Neuronal stem cell (in vitro differentiated cells): ENCODE measurements around the gene BOLA2B. TPM values are rescaled to one million over a fixed set of nuclear protein-coding genes. Genes with fewer than 3 reads are reported as not detected.

Experiments
- DNase-seq: peaks from one replicate; pipeline ENCODE4 v3.0.0-alpha.2; 2013; ENCODE audit warnings: low spot score
- H2AFZ ChIP-seq: one replicate; pipeline ENCODE4 v1.6.1; 2013; ENCODE audit warnings: mild to moderate bottlenecking, low read length, inconsistent platforms
- H2AK5ac ChIP-seq: 2 replicates; pipeline ENCODE4 v1.6.1; 2013; ENCODE audit warnings: low read depth, mild to moderate bottlenecking, inconsistent platforms, low read length, moderate library complexity, mixed read lengths
- H2BK120ac ChIP-seq: 2 replicates; pipeline ENCODE4 v1.6.1; 2013; ENCODE audit warnings: low read depth, mild to moderate bottlenecking, inconsistent platforms, low read length, moderate library complexity, mixed read lengths
- H2BK12ac ChIP-seq: one replicate; pipeline ENCODE4 v1.6.1; 2013; ENCODE audit warnings: low read length, inconsistent platforms
- H2BK15ac ChIP-seq: 2 replicates; pipeline ENCODE4 v1.6.1; 2013; ENCODE audit warnings: mild to moderate bottlenecking, low read length, inconsistent platforms, mixed read lengths
- H2BK5ac ChIP-seq: one replicate; pipeline ENCODE4 v1.6.1; 2013; ENCODE audit warnings: inconsistent platforms, mild to moderate bottlenecking, low read length, moderate library complexity
- H3K14ac ChIP-seq: one replicate; pipeline ENCODE4 v1.6.1; 2013; ENCODE audit warnings: low read length, inconsistent platforms
- H3K18ac ChIP-seq: 2 replicates; pipeline ENCODE4 v1.6.1; 2013; ENCODE audit warnings: low read length, inconsistent platforms
- H3K23ac ChIP-seq: 2 replicates; pipeline ENCODE4 v1.6.1; 2013; ENCODE audit warnings: low read depth, mild to moderate bottlenecking, mixed read lengths, low read length, inconsistent platforms; ENCODE audit not compliant: poor library complexity
- H3K27ac ChIP-seq: replicated peaks from 3 replicates; pipeline ENCODE4 v1.5.1; 2013; ENCODE audit warnings: low read length, inconsistent platforms
- H3K27me3 ChIP-seq, 3 experiments: 2 replicates each; pipeline ENCODE4 v1.6.1; 2013; ENCODE audit warnings: low read length in 3 of 3, mild to moderate bottlenecking in 2 of 3, inconsistent platforms in 1 of 3, low read depth in 1 of 3, mixed read lengths in 1 of 3, moderate library complexity in 1 of 3; ENCODE audit not compliant: control insufficient read depth in 3 of 3, insufficient read depth in 3 of 3
- H3K36me3 ChIP-seq, 2 donors: replicated peaks in 1 of 2; 2 replicates each; pipeline ENCODE4 v1.6.1; 2013; ENCODE audit warnings: low read length in 2 of 2; ENCODE audit not compliant: control insufficient read depth in 2 of 2, insufficient read depth in 2 of 2
- H3K4ac ChIP-seq: 2 replicates; pipeline ENCODE4 v1.6.1; 2013; ENCODE audit warnings: inconsistent platforms, mild to moderate bottlenecking, low read length, moderate library complexity
- H3K4me1 ChIP-seq, 2 donors: 1 replicate in 1 of 2; 2 replicates in 1 of 2; pipeline ENCODE4 v1.6.1; 2013; ENCODE audit warnings: low read length in 2 of 2, low read depth in 1 of 2; ENCODE audit not compliant: control insufficient read depth in 2 of 2, insufficient read depth in 1 of 2
- H3K4me2 ChIP-seq: one replicate; pipeline ENCODE4 v1.6.1; 2013; ENCODE audit warnings: mild to moderate bottlenecking, low read length, inconsistent platforms; ENCODE audit not compliant: insufficient read depth, poor library complexity, severe bottlenecking
- H3K4me3 ChIP-seq, 2 donors: 2 replicates each; pipeline ENCODE4 v1.5.1; 2013; ENCODE audit warnings: low read length in 2 of 2, mild to moderate bottlenecking in 2 of 2, inconsistent platforms in 1 of 2, moderate library complexity in 1 of 2
- H3K79me1 ChIP-seq: one replicate; pipeline ENCODE4 v1.6.1; 2013; ENCODE audit warnings: low read depth, mild to moderate bottlenecking, inconsistent platforms, low read length, moderate library complexity
- H3K9ac ChIP-seq: one replicate; pipeline ENCODE4 v1.6.1; 2013; ENCODE audit warnings: mild to moderate bottlenecking, low read depth, low read length, inconsistent platforms; ENCODE audit not compliant: poor library complexity
- H3K9me3 ChIP-seq, 2 donors: replicated peaks in 1 of 2; 2 replicates each; pipeline versions ENCODE3 to v1.6.1; 2013; ENCODE audit warnings: low read length in 2 of 2, mild to moderate bottlenecking in 2 of 2, inconsistent platforms in 1 of 2, low read depth in 1 of 2, mixed read lengths in 1 of 2, moderate library complexity in 1 of 2; ENCODE audit not compliant: control insufficient read depth in 2 of 2, insufficient read depth in 1 of 2
- H4K8ac ChIP-seq: one replicate; pipeline ENCODE4 v1.6.1; 2013; ENCODE audit warnings: low read depth, mild to moderate bottlenecking, inconsistent platforms, low read length, moderate library complexity
- H4K91ac ChIP-seq: one replicate; pipeline ENCODE4 v1.6.1; 2013; ENCODE audit warnings: low read length, low read depth, mild to moderate bottlenecking, inconsistent platforms; ENCODE audit not compliant: poor library complexity
- WGBS, 2 donors: extraction: QIAGEN DNeasy Blood & Tissue Kit; methylation state at CpG; one replicate each; pipeline ENCODE4 v1.1.7; 2013; ENCODE audit warnings: missing lambda C conversion rate in 2 of 2, mixed read lengths in 1 of 2; ENCODE audit not compliant: insufficient read length in 2 of 2, insufficient replicate concordance in 1 of 2; ENCODE audit errors: extremely low coverage in 2 of 2; 5-methylcytosine and 5-hydroxymethylcytosine counted together
- small RNA-seq: library from polyadenylated mRNA; stranded (forward); fragments of <200 nt; extraction: miRNeasy Mini kit (QIAGEN cat#:217004); gene quantifications from one replicate; pipeline ENCODE3, GENCODE V24; 2013; ENCODE audit not compliant: insufficient read depth

The BOLA2B gene

GRCh38 chr16:30144917-30145316 lies 48.5 kb downstream of the BOLA2B start:
- no peaks in the 10 kb centered on the region for H3K27me3 ChIP-seq
- H3K36me3 ChIP-seq, result no peaks in the 10 kb centered on the region
- H2BK12ac ChIP-seq, result no peak overlapping the region
- no peak overlapping the region for H3K14ac ChIP-seq
- H3K4me2 ChIP-seq, result no peak overlapping the region
- no CpG with 5 or more reads among the region's 1 CpG for WGBS, 2 donors
- DNase-seq, result no peak
- H3K23ac ChIP-seq, result no peak overlapping the region
- no peak overlapping the region for H2AFZ ChIP-seq
- H3K9me3 ChIP-seq, result no peaks in the 10 kb centered on the region
- no peak overlapping the region for H2BK15ac ChIP-seq
- H3K9ac ChIP-seq, result no peak overlapping the region
- H2BK5ac ChIP-seq, result no peak overlapping the region
- H2BK120ac ChIP-seq, result no peak overlapping the region
- no peak overlapping the region for H3K18ac ChIP-seq
- H3K27ac ChIP-seq, result no peak overlapping the region
- H3K4ac ChIP-seq, result no peak overlapping the region
- H3K4me3 ChIP-seq, result no peak overlapping the region
- H4K8ac ChIP-seq, result no peak overlapping the region
- no peak overlapping the region for H4K91ac ChIP-seq
- no peak overlapping the region for H2AK5ac ChIP-seq
- no peaks in the 10 kb centered on the region for H3K79me1 ChIP-seq
- H3K4me1 ChIP-seq, result no peaks in the 10 kb centered on the region

GRCh38 chr16:30144017-30144416 lies 49.4 kb downstream of the BOLA2B start:
- no peak overlapping the region for H4K91ac ChIP-seq
- H3K9me3 ChIP-seq, result no peaks in the 10 kb centered on the region
- no peak for DNase-seq
- H3K23ac ChIP-seq, result no peak overlapping the region
- H2AFZ ChIP-seq, result no peak overlapping the region
- no peak overlapping the region for H3K4me2 ChIP-seq
- H3K36me3 ChIP-seq, result no peaks in the 10 kb centered on the region
- H2BK12ac ChIP-seq, result no peak overlapping the region
- no peak overlapping the region for H3K18ac ChIP-seq
- no peak overlapping the region for H3K14ac ChIP-seq
- no peak overlapping the region for H3K27ac ChIP-seq
- H3K4me3 ChIP-seq, result no peak overlapping the region
- no peak overlapping the region for H2BK120ac ChIP-seq
- H3K9ac ChIP-seq, result no peak overlapping the region
- no peaks in the 10 kb centered on the region for H3K4me1 ChIP-seq
- no peak overlapping the region for H3K4ac ChIP-seq
- no peak overlapping the region for H4K8ac ChIP-seq
- no peak overlapping the region for H2BK5ac ChIP-seq
- no peak overlapping the region for H2BK15ac ChIP-seq
- H2AK5ac ChIP-seq, result no peak overlapping the region
- H3K79me1 ChIP-seq, result peaks cover 2% of the 10 kb centered on the region
- no peaks in the 10 kb centered on the region for H3K27me3 ChIP-seq

- Histone ChIP-seq H2AFZ (no peak overlapping the region), H3K4me2 (no peak overlapping the region), H3K79me1 (peaks cover 2% of the 10 kb centered on the region), H2BK15ac (no peak overlapping the region), H3K23ac (no peak overlapping the region), H3K27me3 (no peaks in the 10 kb centered on the region), H3K27ac (no peak overlapping the region), H3K4ac (no peak overlapping the region), H2AK5ac (no peak overlapping the region), H2BK5ac (no peak overlapping the region), H2BK120ac (no peak overlapping the region), H3K14ac (no peak overlapping the region), H2BK12ac (no peak overlapping the region), H4K8ac (no peak overlapping the region), H4K91ac (no peak overlapping the region), H3K18ac (no peak overlapping the region), H3K4me3 (no peak overlapping the region), H3K36me3 (no peaks in the 10 kb centered on the region), H3K9me3 (no peaks in the 10 kb centered on the region), H3K9ac (no peak overlapping the region), H3K4me1 (no peaks in the 10 kb centered on the region)
- DNase-seq, result no peak
- WGBS, 2 donors, result no CpG with 5 or more reads among the region's 2 CpGs
These were observed 50.1 kb downstream of the BOLA2B start for GRCh38 chr16:30143347-30143702.

Small RNA genes within 50 kb of the gene (small RNA-seq; reads per million reads assigned to genes)
- not detected for gene AC106782.4
